LNCAP (cell line): Measurements from ENCODE around the gene CFAP61.

ENCODE experiments used
- TF ChIP-seq, protein P1 (sequence below): fragments of 450-650 bp; IDR thresholded peaks from 2 replicates; pipeline ENCODE4 v1.5.1; 2017; ENCODE audit warnings: mild to moderate bottlenecking

CFAP61 gene

GRCh38 chr20:20052074-20052970, at the start of gene CFAP61, which contains the start of gene CRNKL1:
TSS of gene CFAP61 (plus strand) at chr20:20052532. CDS start at chr20:20056654, 4,122 bp downstream.
TSS of gene CRNKL1 (minus strand) at chr20:20052466. CDS start at chr20:20052342, 124 bp downstream.
- TF ChIP-seq, protein P1, sequence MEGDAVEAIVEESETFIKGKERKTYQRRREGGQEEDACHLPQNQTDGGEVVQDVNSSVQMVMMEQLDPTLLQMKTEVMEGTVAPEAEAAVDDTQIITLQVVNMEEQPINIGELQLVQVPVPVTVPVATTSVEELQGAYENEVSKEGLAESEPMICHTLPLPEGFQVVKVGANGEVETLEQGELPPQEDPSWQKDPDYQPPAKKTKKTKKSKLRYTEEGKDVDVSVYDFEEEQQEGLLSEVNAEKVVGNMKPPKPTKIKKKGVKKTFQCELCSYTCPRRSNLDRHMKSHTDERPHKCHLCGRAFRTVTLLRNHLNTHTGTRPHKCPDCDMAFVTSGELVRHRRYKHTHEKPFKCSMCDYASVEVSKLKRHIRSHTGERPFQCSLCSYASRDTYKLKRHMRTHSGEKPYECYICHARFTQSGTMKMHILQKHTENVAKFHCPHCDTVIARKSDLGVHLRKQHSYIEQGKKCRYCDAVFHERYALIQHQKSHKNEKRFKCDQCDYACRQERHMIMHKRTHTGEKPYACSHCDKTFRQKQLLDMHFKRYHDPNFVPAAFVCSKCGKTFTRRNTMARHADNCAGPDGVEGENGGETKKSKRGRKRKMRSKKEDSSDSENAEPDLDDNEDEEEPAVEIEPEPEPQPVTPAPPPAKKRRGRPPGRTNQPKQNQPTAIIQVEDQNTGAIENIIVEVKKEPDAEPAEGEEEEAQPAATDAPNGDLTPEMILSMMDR: no peak

GRCh38 chr20:20003031-20003954, 49.0 kb upstream of the CFAP61 start:
- TF ChIP-seq, protein P1: no peak

DNA sequence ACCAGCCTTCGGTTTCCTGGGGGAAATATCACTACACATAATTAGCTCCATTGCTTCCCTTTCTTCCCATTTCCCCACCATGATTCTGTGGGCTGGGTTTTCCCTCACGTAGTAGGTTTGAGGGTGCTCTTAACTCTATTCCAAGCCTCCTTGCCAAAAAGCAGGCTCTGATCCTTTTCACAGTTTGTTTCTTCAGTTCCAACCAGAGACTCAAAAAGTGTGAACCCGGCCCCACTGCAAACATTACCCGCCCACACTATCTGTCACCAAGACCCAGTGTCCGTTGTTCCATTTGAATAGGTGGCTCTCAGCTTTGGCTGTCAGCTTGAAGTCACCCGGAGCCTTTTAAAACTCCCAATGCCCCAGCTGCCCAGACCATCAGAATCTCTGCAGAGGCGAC, 47.0 kb upstream of the CFAP61 start:
- TF ChIP-seq, protein P1: no peak

DNA sequence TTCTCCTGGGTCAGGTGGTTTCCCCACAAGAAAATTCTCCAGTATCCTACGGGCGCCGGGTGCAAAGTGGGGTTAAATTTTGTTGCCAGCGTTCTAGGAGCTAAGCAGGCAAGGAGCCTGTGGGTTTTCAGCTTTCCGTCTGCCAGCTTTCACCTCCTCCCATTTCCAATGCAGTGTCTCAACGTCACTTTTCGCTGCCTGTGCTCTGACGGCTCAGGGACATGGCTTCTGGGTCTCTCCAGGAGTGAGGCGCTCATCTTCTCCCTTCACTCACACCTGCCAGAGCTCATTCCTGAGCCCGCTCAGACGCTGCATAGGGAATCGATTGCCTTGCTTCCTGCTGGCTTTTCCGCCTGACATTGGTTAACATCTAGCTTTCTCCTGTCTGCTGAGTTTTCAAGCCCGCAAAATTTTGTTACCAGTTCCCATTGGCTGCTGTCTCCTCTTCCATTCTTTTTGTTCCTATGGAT, 42.5 kb upstream of the CFAP61 start:
- TF ChIP-seq, protein P1: no peak

GRCh38 chr20:20010639-20011500, 41.5 kb upstream of the CFAP61 start:
- TF ChIP-seq, protein P1: no peak

DNA sequence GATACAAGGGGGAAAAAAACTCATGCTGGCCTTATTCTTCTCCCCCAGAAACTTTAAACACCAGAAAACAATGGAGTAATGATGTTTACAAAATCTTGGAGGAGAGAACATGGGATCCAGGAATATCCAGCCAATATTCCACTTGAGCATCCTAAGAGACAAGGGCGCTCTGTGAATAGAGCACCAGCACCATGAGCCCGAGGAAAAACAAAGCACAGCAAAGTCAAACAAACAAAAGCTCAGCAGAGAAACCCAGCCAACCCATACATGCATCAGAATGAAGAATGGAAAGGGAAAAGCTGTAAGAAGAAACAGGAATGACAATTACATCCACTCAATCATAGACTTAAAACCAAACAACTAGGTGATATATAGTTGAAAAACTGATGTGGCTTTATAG, 39.8 kb upstream of the CFAP61 start:
- TF ChIP-seq, protein P1: no peak
